GM10266 (cell line): Measurements from ENCODE around the gene AXDND1.
"Not testable (repeated sequence)": the region's sequence is repeated elsewhere in the genome, so short reads cannot be mapped to it uniquely, and the experiment has no call there.

ENCODE experiments used
- DNase-seq: peaks from one replicate; pipeline ENCODE4 v3.0.0; 2012; ENCODE audit errors: extremely low spot score
- CTCF ChIP-seq: IDR thresholded peaks from 2 replicates; pipeline ENCODE4 v1.5.1; 2012; ENCODE audit warnings: mild to moderate bottlenecking, low read depth; ENCODE audit not compliant: control insufficient read depth, insufficient read depth; ENCODE audit errors: missing control alignments

The AXDND1 gene

DNA sequence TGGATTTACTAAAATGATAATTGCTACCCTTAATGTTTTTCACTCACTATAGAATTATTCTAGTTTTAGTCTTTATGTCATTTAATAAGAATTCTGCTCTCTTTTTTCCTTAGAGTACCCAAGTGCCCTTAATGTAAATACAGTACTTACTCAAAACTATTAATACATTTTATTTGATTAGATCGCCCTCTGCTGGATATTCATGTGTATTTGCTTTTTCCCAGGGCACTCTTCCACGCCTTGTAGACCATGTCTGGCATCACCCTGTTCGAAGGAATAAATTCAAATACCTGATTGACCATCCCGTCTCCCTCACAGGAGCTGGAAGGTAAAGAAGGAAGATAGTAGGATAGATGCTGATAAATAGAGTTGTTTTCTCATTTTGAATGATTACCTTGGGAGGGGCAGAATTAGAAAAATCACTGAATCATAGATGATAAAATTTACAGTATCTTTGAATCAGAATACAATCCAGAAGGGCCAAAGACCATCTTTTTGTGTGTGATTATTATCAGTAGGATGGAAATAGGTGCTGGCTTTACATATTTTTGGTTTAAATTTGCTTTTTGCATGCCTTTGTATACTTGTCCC lies 4.1 kb downstream of the AXDND1 start:
- TF ChIP-seq CTCF = peak; percentile 75
- peak; percentile 63 for DNase-seq

GRCh38 chr1:179372160-179372559 lies 6.4 kb downstream of the AXDND1 start:
- DNase-seq = no peak
- TF ChIP-seq CTCF = no peak

GRCh38 chr1:179376223-179376622 lies 10.5 kb downstream of the AXDND1 start:
- no peak for TF ChIP-seq CTCF
- DNase-seq = no peak

DNA sequence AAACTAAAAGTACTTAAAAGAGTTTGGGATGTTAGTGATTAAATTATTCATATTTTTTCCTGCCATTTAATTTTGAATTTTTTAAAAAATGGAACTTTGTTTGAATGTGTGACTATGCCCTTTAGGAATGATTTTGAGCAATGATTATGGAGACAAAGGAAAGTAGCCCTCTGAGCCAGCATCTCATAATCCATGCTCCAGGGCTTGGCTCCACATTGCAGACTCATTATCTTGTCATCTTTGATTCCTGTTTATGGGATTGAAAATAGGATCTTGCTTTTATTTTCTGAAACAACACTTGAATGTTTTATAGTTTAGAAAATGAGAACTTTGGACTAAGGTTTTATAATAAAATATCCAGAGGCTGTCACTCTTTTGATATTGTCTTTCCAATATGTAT lies 14.5 kb downstream of the AXDND1 start:
- no peak for DNase-seq
- no peak for TF ChIP-seq CTCF

DNA sequence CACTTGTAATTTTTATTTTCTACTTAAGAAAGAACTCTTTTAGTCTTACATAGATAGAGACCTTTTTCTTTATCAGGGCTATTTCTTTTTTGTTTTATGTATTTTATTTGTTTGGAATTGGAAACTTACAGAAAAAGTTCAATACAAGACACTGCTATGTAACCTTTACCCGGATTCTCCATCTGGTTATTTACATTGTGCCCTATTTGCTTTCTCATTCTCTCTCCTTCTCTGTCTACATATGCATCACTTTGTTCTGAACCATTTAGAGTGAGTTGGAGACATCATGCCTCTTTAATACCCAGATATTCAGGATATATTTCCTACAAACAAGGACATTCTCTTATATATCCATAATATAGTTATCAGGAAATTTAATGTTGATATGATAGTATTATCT lies 18.3 kb downstream of the AXDND1 start:
- DNase-seq = no peak
- no peak for TF ChIP-seq CTCF

DNA sequence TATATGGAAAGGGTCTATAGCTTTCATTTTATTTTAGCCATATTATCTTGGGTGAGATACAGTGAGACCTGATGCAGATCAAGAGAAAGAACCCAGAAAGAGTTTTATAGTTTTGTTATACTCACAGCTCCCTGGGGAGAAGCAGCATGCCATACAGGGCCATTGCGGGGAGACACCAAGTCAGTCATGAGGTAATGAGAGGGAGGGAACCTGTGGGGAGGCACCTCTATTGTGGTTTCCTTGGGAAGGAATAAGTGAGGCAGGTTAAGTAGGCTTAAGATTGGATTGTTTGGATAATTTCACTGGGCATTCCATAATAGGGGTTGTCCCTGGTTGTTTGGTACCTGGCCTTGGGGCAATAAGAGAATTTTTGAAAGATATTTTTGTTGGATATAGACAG lies 19.7 kb downstream of the AXDND1 start:
- TF ChIP-seq CTCF = no peak

DNA sequence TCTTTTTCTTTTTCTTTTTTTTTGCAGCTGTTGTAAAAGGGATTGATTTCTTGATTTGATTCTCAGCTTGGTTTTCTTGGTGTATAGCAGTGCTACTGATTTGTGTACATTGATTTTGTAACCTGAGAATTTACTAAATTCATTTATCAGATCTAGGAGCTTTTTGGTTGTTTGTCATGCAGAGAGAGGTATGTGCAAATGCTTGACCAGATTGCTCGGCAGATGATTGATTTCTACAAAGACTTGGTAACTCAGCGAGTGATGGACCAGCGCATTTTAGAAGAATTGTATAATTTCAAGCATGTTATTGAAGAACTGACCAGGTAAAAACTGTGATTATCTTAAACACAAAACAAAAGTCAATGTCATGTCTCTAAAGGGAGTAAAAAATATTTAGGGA lies 27.9 kb downstream of the AXDND1 start:
- no peak for TF ChIP-seq CTCF
- no peak for DNase-seq

More for the DNA sequence above, 19.7 kb downstream of the AXDND1 start:
- no peak for DNase-seq

DNA sequence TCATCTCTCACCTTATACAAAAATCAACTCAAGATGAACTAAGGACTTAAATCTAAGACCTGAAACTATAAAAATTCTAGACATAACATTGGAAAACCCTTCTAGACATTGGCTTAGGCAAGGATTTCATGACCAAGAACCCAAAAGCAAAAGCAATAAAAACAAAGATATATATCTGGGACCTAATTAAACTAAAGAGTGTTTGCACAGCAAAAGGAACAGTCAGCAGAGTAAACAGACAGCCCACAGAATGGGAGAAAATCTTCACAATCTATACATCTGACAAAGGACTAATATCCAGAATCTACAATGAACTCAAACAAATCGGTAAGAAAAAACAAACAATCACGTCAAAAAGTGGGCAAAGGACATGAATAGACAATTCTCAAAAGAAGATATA lies 33.6 kb downstream of the AXDND1 start:
- not testable (repeated sequence) for DNase-seq

DNA sequence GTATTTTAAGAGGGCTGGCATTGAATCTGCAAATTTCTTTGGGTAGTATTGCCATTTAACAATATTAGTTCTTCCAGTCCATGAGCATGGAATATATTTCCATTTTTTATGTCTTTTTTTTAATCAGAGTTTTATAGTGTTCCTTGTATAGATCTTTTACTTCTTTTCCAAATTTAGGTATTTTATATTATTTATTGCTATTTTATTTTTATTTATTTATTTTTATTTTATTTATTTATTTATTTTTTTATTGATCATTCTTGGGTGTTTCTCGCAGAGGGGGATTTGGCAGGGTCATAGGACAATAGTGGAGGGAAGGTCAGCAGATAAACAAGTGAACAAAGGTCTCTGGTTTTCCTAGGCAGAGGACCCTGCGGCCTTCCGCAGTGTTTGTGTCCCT lies 52.0 kb downstream of the AXDND1 start:
- not testable (repeated sequence) for DNase-seq

- not testable (repeated sequence) for DNase-seq
Measured at GRCh38 chr1:179418706-179419105, 52.9 kb downstream of the AXDND1 start.
